ENCODE data around the gene AFP. TPM values are rescaled to one million over a fixed set of nuclear protein-coding genes. Genes with fewer than 3 reads are reported as not detected.

AFP gene
- total and polyA plus RNA-seq, 2 of the 4 experiments (the other 2 are of a cell fraction) = 0.87 to 1.3 TPM

- Histone ChIP-seq H3K27ac (ENCODE audit: insufficient read depth, low read length) (no peak overlapping the region), H3K4me2 (ENCODE audit: low read depth, low read length) (no peak overlapping the region), H3K14ac (replicated peaks; ENCODE audit: low read depth, low read length) (no peak overlapping the region), H4K5ac (ENCODE audit: low read depth, low read length) (no peak overlapping the region), H2AK5ac (ENCODE audit: low read depth, low read length) (no peak overlapping the region), H3K27me3 (ENCODE audit: control insufficient read depth, insufficient read depth, low read length) (no peaks in the 10 kb centered on the region), H4K20me1 (ENCODE audit: insufficient read depth, low read length) (no peaks in the 10 kb centered on the region), H4K8ac (ENCODE audit: low read depth in 2 of 2, low read length in 2 of 2) (no peak overlapping the region), H3K79me1 (ENCODE audit: low read depth in 1 of 2, low read length in 2 of 2) (no peaks in the 10 kb centered on the region), H3K4me3 (ENCODE audit: insufficient read depth, low read depth, low read length) (no peak overlapping the region), H2AFZ (replicated peaks; ENCODE audit: low read length, poor library complexity) (no peak overlapping the region), H3K4ac (ENCODE audit: low read depth, low read length) (no peak overlapping the region), H3K9me3 (ENCODE audit: control insufficient read depth, insufficient read depth, low read length) (peaks cover 2% of the 10 kb centered on the region; the same call in 1 of the 2 replicates), H2BK120ac (ENCODE audit: low read depth, low read length) (no peak overlapping the region), H3K9me1 (ENCODE audit: insufficient read depth, low read length) (no peaks in the 10 kb centered on the region), H3K23ac (ENCODE audit: low read depth, low read length) (no peak overlapping the region), H3K4me1 (ENCODE audit: control insufficient read depth, insufficient read depth, low read length) (no peaks in the 10 kb centered on the region), H2BK15ac (ENCODE audit: low read depth, low read length) (no peak overlapping the region), H2AK9ac (replicated peaks; ENCODE audit: low read depth, low read length, poor library complexity) (no peak overlapping the region), H3K36me3 (ENCODE audit: control insufficient read depth, insufficient read depth, low read length) (no peaks in the 10 kb centered on the region), H2BK5ac (ENCODE audit: low read depth, low read length, poor library complexity, severe bottlenecking) (no peak overlapping the region), H3K56ac (ENCODE audit: extremely low read depth, insufficient read depth, low read length) (no peak overlapping the region), H3K18ac (ENCODE audit: low read depth, low read length) (no peak overlapping the region), H2BK20ac (ENCODE audit: low read depth, low read length) (no peak overlapping the region), H4K91ac (ENCODE audit: insufficient read depth, low read depth, low read length) (no peak overlapping the region), H3K9ac (ENCODE audit: low read depth, low read length) (no peak overlapping the region)
- in situ Hi-C loops (cut with MboI; ENCODE audit: low sequenced_read_pairs) (no loop called here), dilution Hi-C loops (cut with HindIII; ENCODE audit: low sequenced_read_pairs, unreplicated experiment) (no loop called here), intact Hi-C loops (cut with micrococcal nuclease) (no loop called here)
- DNase-seq = no peak
- no TSS peak for BruUV-seq (replicated peaks)
- ChIA-PET POLR2A (ENCODE audit: unreplicated experiment) (no interaction called here), CTCF (no interaction called here)
- TF ChIP-seq RCOR1 (IDR thresholded peaks at IDR 0.05; ENCODE audit: insufficient replicate concordance, low read length) (no peak), RFX5 (IDR thresholded peaks at IDR 0.05; ENCODE audit: low read depth, low read length) (no peak), CEBPB (IDR thresholded peaks at IDR 0.05; ENCODE audit: low read depth, low read length) (no peak), MXI1 (IDR thresholded peaks at IDR 0.05; ENCODE audit: borderline replicate concordance, low read depth, low read length) (no peak), CHD1 (IDR thresholded peaks at IDR 0.05; ENCODE audit: low read depth, low read length) (no peak), MAFK (IDR thresholded peaks at IDR 0.05; ENCODE audit: low read depth, low read length) (peak; percentile 19; the same call in 1 of the 2 replicates), RAD21 (IDR thresholded peaks at IDR 0.05; ENCODE audit: low read length) (no peak), MAZ (IDR thresholded peaks at IDR 0.05; ENCODE audit: borderline replicate concordance, low read depth, low read length) (no peak)
- no peak for ATAC-seq (ENCODE audit: low read depth)
- 20% methylated on average over 1 of the region's 1 CpG; no CpG with 5 or more reads in 1 of the 2 experiments for WGBS, 2 experiments (ENCODE audit: extremely low coverage in 2 of 2, insufficient read length in 1 of 2)
Observed at GRCh38 chr4:73470728-73471127, 34.7 kb downstream of the AFP start.
